A673 (cell line): ENCODE measurements around the gene USP35. TPM values are rescaled to one million over a fixed set of nuclear protein-coding genes. Genes with fewer than 3 reads are reported as not detected.

Experiments used
- BruUV-seq: library from RNA; stranded (reverse); fragments of 400-500 nt; replicated peaks from 2 replicates; lab custom pipeline; 2021; lab: Mats Ljungman, UMichigan
- CTCF ChIA-PET: fragments of 300-600 bp; sonication (Branson Sonifier 250); formaldehyde crosslinking; loops from one replicate; lab custom pipeline; 2022; ENCODE audit warnings: antibody characterized with exemption; lab: Charles Lee
- POLR2A ChIA-PET: fragments of 300-600 bp; sonication (Branson Sonifier 250); formaldehyde crosslinking; loops from one replicate; lab custom pipeline; 2022; ENCODE audit warnings: antibody characterized with exemption; ENCODE audit not compliant: low non-redundant PET; lab: Charles Lee
- DNase-seq: peaks from one replicate; pipeline ENCODE4 v3.0.0-alpha.2; 2015; ENCODE audit warnings: low spot score
- H3K27ac ChIP-seq: fragments of 200-600 bp; sonication (generic); 2 replicates; pipeline ENCODE4 v1.5.1; 2016; ENCODE audit warnings: mixed run types, low read depth, mild to moderate bottlenecking, mixed read lengths, antibody characterized with exemption, low read length; ENCODE audit not compliant: poor library complexity, severe bottlenecking
- H3K27me3 ChIP-seq: fragments of 200-600 bp; sonication (generic); replicated peaks from 2 replicates; pipeline ENCODE4 v1.6.1; 2017; ENCODE audit warnings: mixed run types, low read depth, mild to moderate bottlenecking, mixed read lengths, antibody characterized with exemption, low read length; ENCODE audit not compliant: insufficient read depth, poor library complexity
- H3K36me3 ChIP-seq: fragments of 200-600 bp; sonication (generic); 2 replicates; pipeline ENCODE4 v1.6.1; 2016; ENCODE audit warnings: mixed run types, mild to moderate bottlenecking, mixed read lengths, antibody characterized with exemption, low read length; ENCODE audit not compliant: insufficient read depth, poor library complexity, severe bottlenecking
- H3K4me1 ChIP-seq: fragments of 200-600 bp; sonication (generic); 2 replicates; pipeline ENCODE4 v1.6.1; 2017; ENCODE audit warnings: mixed run types, mild to moderate bottlenecking, mixed read lengths, antibody characterized with exemption, low read length; ENCODE audit not compliant: insufficient read depth, poor library complexity, severe bottlenecking
- H3K4me3 ChIP-seq: fragments of 200-600 bp; sonication (generic); 2 replicates; pipeline ENCODE4 v1.5.1; 2016; ENCODE audit warnings: low read depth, mixed run types, mild to moderate bottlenecking, mixed read lengths, low read length; ENCODE audit not compliant: poor library complexity, severe bottlenecking
- H3K9me3 ChIP-seq: fragments of 200-600 bp; sonication (generic); 2 replicates; pipeline ENCODE4 v1.6.1; 2016; ENCODE audit warnings: mixed run types, low read depth, mild to moderate bottlenecking, mixed read lengths, antibody characterized with exemption, low read length; ENCODE audit not compliant: poor library complexity, severe bottlenecking
- CTCF ChIP-seq: fragments of 300-800, 200-600 bp; sonication (generic); conservative IDR thresholded peaks from 2 replicates; pipeline ENCODE4 v1.5.1; 2017; ENCODE audit warnings: low read depth, mild to moderate bottlenecking, antibody characterized with exemption, low read length, moderate library complexity, mixed read lengths
- EZH2 ChIP-seq: fragments of 200-600 bp; sonication (generic); IDR thresholded peaks from 2 replicates; pipeline ENCODE4 v1.6.1; 2017; ENCODE audit warnings: borderline replicate concordance, low read depth, mild to moderate bottlenecking, mixed read lengths, antibody characterized with exemption, low read length; ENCODE audit not compliant: poor library complexity, severe bottlenecking
- intact Hi-C: fragments of 100-400 bp; cut with micrococcal nuclease; formaldehyde crosslinking; loops from one replicate; pipeline ENCODE4 v1.10.0; 2022; ENCODE audit not compliant: unreplicated experiment
- total RNA-seq: library from RNA; stranded (reverse); gene quantifications from 2 replicates; pipeline ENCODE4 v1.2.3, GENCODE V29; 2021

The USP35 gene
- total RNA-seq, 1 experiment from 2014 or later: 4.8 TPM

- Histone ChIP-seq H3K4me3 (no peak overlapping the region), H3K27ac (no peak overlapping the region), H3K36me3 (no peaks in the 10 kb centered on the region), H3K27me3 (no peaks in the 10 kb centered on the region), H3K9me3 (no peaks in the 10 kb centered on the region), H3K4me1 (no peaks in the 10 kb centered on the region)
- CTCF ChIA-PET: interaction anchor here (0.6 kb wide), 1 partner anchor 10 kb away, joined by 5 read pairs; no protein-coding TSS in a partner anchor
- DNase-seq: no peak
- TF ChIP-seq EZH2 (no peak), CTCF (no peak)
- POLR2A ChIA-PET: no interaction called here
- BruUV-seq: no TSS peak
- intact Hi-C loops: no loop called here
These were observed 14.5 kb downstream of the USP35 start for GRCh38 chr11:78203184-78203583.

GRCh38 chr11:78205256-78205655 lies 16.5 kb downstream of the USP35 start:
- H3K4me1 ChIP-seq: no peaks in the 10 kb centered on the region
- intact Hi-C loops: no loop called here
- H3K27me3 ChIP-seq: no peaks in the 10 kb centered on the region
- no TSS peak for BruUV-seq
- no peak overlapping the region for H3K4me3 ChIP-seq
- DNase-seq: no peak
- no peaks in the 10 kb centered on the region for H3K9me3 ChIP-seq
- no peaks in the 10 kb centered on the region for H3K36me3 ChIP-seq
- POLR2A ChIA-PET: no interaction called here
- CTCF ChIA-PET: no interaction called here
- no peak for TF ChIP-seq CTCF
- no peak overlapping the region for H3K27ac ChIP-seq

- no peaks in the 10 kb centered on the region for H3K27me3 ChIP-seq
- intact Hi-C loops: no loop called here
- ChIA-PET CTCF (no interaction called here), POLR2A (no interaction called here)
- H3K27ac ChIP-seq: no peak overlapping the region
- no peaks in the 10 kb centered on the region for H3K36me3 ChIP-seq
- H3K9me3 ChIP-seq: no peaks in the 10 kb centered on the region
- BruUV-seq: no TSS peak
- no peak for TF ChIP-seq EZH2
- no peaks in the 10 kb centered on the region for H3K4me1 ChIP-seq
- no peak overlapping the region for H3K4me3 ChIP-seq
- DNase-seq: no peak
These were observed 17.0 kb downstream of the USP35 start for GRCh38 chr11:78205691-78206090.

- BruUV-seq: no TSS peak
- Histone ChIP-seq H3K4me1 (no peaks in the 10 kb centered on the region), H3K4me3 (no peak overlapping the region), H3K9me3 (no peaks in the 10 kb centered on the region), H3K27me3 (no peaks in the 10 kb centered on the region), H3K27ac (no peak overlapping the region), H3K36me3 (no peaks in the 10 kb centered on the region)
- no peak for DNase-seq
- POLR2A ChIA-PET: no interaction called here
- TF ChIP-seq CTCF (no peak), EZH2 (no peak)
- CTCF ChIA-PET: no interaction called here
- intact Hi-C loops: no loop called here
These were observed 19.0 kb downstream of the USP35 start for GRCh38 chr11:78207532-78208256.
